Hindlimb muscle (tissue), 1 donor: ENCODE results near the gene NR2F1-AS1. TPM values are rescaled to one million over a fixed set of nuclear protein-coding genes. Genes with fewer than 3 reads are reported as not detected.
A peak's percentile ranks its signal among the peaks of the same experiment; 100 is the strongest.

Source experiments
- DNase-seq: peaks from one replicate; pipeline ENCODE4 v3.0.0-alpha.2; 2013
- polyA plus RNA-seq: library from polyadenylated mRNA; unstranded; fragments of 120-200 nt; gene quantifications from one replicate; pipeline ENCODE4 v1.2.1, GENCODE V29; 2013; ENCODE audit not compliant: insufficient read length

NR2F1-AS1 gene
- polyA plus RNA-seq: 2.7 TPM

DNA sequence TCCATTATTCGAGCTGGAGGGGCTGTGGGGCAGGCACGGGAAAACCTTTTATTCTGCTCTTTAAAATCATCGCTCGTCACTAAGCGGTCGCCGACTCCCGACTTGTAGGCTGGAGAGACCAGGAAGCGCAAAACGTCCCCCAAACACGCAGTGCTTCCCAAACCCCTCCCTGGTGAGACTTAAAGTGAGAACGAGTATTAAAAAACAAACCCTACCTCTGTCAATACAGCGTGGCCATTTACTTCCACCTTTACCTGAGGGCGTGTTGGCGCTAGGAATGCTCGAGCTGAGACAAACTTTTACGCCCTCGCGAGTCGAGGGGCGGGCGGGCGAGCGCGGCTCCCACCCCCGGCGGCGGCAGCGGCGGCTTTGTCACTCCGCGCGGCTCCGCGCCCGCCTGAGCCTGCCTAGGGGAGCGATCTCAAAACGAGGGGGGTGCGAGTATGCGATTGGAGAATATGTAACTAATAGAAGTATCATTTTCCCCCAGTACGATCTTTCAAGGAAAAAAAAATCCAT, at the start of gene NR2F1-AS1:
TSS of gene NR2F1-AS1 (minus strand) at position 293 of the 519 bp plus-strand sequence.
- no peak for DNase-seq

DNA sequence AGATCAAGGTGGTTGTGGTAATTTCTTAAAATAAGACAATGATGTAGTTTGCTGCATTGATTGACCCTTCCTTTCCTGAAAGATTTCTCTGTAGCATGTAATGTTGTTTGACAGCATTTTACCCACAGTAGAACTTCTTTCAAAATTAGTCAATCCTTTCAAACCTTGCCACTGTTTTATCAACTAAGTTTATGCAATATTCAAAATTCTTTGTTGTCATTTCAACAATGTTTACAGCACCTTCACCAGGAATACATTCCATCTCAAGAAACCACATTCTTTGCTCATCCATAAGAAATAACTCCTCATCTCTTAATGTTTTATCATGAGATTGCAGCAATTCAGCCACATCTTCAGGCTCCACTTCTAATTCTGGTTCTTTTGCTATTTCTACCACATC, 45.8 kb upstream of the NR2F1-AS1 start:
- DNase-seq: no peak

DNA sequence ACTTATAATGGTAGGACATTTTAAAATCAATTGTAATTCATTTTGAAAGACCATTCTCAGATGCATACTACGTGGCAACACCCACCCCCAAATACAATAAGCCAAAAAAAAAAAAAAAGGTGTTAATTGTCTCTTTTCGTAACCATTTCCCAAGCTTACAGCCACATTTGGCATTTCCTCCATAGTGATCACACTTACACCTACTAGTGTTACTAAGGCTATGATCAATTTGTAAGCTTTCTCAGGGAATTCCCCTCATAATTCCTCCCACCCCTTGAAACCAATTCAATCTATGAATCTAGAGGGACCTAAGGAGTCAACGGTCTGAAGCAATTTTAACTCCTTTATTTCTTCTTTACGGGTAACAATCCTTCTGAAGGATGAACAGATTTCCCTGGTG, 42.1 kb upstream of the NR2F1-AS1 start:
- no peak for DNase-seq

DNA sequence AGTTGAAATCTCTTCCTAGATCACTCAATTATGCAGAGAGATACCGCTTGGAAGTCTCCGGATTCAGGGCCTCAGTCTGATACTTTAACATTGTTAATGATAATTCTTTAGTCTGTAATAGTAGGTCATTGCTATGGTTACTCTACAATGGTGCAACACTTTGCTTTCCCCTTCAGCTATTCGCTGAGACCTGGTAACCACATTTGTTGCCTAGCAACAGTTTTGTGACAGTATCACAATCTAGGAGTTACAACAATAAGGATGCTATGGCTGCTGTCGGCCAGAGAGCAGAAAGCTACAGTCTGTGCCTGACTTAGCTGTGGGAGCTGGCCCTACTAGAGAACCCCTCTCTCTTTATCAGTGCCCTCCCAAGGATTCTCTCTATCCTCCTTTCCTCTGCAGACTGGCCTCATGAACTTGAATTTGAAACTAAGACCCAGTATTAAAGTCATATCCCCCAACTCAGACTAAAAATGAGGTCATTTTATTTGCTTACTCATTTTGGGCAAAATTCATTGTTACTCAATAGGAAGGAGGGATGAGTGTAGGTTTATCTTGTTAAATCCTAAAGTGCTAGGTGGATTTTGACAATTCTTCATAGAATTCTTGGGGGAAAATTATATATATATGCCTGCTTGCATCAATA, 41.3 kb upstream of the NR2F1-AS1 start:
- DNase-seq: no peak

DNA sequence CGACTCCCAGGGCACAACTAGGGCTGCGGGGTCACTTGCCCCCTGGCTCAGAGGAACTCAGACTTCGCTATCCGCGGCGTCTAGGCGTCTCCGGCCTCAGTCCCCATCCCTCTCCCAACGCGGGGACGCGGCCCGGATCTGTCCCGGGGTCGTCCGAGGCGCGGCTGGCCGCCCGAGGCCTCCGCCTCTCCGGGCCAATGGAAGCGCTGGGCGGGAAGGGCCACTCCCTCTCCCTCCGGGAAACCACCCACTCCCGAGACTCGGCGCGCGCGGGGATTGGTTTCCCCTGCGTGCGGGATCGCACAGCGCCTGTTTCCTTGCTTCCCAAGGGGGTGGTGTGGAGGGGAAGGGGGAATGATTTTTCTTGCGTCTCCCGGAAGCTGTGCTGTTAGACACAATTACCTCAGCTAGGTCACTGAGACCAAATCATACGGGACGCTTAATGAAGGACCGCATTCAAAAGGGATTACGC, 40.3 kb upstream of the NR2F1-AS1 start:
- peak; percentile 57 for DNase-seq

DNA sequence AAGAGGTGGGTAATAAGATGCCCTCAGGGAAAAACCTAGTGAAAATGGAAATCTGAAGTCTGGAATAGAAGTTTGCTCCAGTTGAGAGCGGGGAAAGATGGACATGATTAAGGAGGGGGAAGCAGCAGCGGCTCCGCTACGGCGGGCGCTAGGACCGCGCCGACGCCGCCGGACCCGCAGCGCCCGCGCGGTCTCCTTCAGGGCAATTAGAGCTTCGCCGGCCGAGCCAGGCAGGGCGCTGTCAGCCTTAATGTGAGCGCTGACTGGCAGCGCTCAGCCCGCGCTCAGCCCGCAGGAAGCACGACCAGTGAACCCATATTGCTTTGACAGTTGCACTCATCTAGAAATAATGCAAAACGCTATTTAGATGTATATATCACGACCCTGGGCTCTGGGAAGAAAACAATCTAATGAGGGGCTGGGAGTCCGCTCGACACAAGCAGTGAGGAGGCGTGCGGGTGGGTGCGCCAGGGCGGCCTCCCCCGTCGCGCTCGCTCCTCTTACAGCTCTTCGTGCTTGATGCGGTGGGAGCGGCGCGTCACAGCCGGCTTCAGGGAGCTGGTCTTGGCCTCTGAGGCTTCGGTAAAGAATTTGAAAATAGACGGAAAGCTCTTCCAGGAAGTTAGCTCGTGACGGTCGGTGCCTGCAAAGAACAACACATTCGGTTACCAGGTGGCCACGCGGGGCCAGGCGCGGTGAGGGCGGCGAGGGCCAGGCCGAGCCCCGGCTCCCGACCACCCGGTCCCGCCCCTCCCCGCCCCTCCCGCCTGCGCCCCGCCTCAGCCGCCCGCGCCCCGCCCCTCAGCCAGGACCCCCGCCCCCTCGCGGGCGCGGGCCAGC, 39.7 kb upstream of the NR2F1-AS1 start:
- peak; percentile 55 for DNase-seq

DNA sequence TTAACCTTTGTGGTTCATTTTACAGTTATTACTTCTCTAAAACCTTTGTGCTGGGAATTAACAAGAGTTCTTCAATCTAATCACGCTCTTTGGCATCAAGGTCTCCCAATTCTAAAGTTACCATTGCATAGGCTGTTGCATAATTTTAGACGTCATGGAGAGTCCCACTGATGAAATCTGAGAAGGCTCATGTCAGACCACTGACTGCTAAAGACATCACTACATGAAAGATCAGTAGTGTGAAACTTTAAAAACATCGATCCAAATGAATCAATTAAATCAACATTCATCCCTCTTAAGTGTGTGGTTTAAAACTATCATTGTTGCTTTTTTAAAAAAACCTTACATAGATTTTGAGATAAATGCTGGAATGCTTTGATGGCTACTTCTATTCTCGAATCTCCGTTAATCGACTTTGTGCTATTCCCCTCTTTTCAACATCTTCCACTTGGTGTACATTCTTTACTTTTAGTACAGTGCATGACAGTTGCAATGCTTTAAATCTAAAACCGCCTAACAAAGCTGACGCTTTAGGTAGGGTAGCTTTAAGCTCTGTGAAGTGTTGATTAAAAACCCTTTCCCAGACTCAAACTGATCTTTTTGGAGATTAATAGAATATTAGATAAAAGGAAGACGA, 35.6 kb upstream of the NR2F1-AS1 start:
- no peak for DNase-seq

DNA sequence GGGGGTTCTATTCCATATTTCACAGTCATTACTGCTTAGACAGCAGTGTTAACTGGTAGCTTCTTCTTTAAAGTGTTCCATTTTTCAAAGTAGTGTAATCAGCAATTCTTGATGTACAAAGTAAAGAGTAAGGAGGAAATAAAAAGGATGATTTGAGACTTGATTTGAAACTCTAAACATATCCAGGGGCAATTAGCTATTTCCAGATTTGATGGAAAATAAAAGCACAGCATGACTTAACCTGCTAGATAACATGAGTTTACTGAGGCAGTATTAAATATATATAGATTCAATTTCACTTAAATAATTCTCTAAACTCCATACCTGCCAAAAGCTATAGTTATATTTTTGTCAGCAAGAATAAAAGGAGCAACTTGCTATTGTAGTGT, 31.8 kb upstream of the NR2F1-AS1 start:
- DNase-seq: no peak

DNA sequence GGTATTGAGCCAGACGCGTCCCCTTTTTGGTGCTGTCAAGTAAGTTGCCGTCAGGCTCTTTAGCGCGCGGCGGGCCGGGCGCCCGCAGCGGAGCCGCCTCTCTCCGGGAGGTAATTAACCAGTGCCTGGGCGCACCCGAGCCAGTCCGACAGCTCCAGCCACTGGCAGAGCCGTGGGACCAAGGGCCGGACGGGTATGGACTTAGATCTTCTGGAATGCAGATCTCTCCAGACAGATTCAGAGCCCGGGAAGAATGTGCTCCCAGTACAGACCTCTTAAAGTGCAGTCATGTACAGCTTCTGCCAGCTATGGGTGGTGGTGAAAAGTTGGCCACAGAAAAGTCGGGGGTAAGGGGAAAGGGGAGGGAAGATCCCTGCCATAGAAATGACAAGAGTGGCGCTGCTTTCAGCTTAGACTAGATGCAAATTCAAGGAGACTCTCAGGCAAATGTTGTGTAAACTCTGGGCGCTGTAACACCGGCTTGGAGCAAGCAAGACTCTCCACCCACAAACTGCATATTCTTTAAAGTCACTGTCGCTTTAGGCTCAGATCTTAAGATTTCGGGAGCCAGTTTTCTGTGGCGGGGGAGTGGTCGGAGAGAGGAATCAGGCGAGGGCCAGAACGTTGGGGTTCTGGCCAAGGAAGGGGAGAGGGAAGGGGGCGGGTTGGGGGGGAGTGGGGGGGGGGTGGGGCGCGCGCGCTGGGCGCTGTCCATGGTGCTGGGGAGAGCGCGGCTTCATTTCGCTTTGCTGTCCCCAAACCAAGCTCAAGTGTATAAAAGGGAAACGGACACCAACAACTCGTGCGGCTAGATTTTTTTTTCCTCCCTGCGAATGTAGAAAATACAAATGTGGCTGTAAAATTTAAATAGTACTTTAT, 31.2 kb upstream of the NR2F1-AS1 start:
- peak; percentile 59 for DNase-seq

DNA sequence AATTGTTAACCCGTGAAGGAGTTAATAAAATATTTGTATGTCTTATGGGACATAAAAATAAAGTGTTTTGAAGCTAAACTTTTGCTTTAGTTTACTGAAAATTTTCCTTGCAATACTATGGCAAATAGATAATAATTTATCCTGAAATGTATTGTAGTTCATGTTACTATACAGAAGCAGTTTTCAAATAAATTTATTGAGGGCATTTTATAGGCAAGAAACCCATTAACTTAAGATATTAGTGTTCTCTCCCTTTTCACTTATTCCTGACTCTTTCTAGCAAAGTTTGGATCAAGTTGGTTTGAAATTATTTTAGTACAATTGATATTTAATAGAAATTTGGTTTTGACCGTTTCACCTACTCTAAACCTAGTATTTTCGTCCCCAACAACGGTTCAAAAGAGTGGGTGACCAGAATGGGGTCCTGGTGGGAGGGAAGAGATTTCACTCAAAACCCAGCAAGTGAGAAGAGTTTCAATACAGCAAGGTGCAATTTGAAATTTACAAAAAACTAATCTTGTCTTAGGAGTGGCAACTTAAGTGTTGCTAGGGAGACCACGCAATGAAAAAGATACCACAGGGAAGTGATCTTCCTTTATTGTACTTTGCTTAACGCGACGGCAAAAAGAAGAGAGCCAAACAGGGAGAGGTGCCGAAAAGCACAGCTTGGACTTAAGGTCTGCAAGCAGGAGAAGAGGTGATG, 30.4 kb upstream of the NR2F1-AS1 start:
- DNase-seq: no peak

DNA sequence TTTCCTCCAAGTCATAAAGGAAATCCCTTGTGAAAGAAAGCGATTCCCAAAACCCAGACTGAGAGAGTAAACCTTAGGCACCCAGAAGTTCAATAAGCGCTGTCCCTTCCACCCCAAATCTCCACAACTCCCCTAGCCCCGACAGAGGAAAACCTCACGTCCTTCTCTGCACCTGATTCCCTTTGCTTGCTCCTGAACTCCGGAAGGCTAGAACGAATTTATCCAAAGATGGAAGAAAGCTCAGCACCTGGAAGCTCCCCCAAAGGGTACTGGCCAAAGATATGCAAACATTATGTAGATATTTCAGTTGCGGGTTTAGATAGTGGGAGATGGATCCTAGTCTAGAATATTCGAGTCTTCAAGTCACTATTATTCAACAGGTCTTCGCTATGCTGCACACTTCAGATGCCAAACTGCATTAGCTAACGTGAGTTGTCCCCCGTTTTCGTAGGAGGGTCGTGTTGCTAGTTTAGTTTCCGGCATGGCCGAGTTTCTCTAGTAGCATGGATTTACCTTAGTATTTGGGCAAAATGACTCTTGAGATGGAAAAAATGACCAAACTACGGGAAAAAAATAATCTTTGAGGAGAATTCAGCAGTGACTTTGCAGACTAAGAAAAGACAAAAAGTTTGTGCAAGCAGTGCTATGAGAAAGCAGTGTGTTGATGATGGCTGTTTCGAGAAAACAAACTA, 29.7 kb upstream of the NR2F1-AS1 start:
- no peak for DNase-seq

DNA sequence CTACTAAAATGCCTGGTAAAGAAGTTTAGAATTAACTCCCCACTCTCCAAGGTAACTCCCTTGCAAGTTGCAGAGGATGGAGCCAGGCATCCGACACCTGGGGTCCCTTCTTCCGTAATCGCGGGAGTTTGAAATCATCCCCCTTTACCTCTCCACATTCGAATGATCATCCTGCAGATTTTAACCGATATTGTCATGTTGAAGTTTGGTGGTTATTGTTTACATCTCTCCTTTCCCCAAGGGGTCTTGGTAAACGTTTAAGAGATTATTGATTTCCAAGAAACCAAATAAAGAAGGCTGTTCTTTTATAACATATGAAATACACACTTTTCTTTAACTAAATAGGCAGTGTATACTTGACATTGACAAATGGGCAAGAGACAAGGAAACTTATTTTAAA, 28.7 kb upstream of the NR2F1-AS1 start:
- DNase-seq: no peak

DNA sequence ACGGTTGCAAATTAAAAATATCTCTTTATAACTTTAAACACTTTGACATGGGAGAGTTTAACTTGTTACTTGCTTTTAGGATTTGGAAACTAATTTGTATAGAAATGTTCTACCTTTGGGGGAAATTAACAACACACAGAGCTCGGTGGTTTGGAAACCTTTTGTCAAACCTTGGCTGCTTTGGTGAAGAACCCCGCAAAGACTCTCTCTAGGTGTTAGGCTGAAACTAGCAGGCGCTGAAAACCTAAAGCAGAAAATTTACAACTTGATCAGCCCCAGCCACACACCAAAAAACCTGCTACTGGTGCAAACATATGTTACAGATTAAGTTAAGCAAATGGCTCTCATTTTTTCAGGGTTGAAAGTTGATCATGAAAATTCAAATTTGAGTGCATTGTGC, 27.8 kb upstream of the NR2F1-AS1 start:
- DNase-seq: no peak

DNA sequence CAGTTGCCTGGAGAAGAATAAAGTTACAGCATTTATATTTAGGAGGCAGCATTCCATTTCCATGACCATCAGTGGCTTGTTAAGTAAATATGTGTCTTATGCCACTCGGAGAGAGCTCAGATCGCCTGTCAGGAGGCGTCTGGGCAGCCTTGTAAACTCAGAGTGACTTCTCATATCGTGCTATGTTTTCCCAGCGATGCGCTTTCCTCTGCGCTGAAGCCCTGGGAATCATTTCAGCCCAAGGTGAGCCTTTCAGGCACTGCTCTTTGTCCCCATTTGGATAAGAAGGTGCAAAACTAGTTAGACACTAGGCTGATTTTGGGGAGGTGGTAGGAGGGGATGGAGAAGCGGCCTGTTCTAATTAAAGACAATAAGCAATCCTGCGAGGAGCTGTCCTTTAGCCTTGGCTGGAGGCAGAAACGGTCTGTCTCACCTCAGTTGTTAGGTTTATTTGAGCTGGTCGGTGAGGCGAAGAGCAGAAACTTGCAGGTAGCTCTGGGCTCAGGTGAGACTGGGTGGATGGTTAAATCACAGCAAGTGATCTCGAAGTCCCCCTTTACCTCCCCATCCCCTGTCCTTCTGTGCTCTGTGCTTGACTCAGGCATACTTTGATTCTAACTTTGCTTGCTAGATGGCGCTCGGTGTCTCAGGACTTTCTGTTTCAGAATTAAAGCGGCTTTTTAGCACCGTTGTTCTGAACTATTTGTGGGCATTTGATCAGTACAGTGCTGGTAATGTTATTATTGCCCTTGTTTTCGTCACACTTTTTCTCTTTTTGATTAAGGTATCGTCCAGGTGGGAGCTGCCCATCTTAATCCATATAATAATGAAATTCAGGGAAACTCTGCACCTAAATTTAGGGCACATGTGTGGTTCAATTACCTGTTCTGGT, 26.6 kb upstream of the NR2F1-AS1 start:
- DNase-seq: no peak

DNA sequence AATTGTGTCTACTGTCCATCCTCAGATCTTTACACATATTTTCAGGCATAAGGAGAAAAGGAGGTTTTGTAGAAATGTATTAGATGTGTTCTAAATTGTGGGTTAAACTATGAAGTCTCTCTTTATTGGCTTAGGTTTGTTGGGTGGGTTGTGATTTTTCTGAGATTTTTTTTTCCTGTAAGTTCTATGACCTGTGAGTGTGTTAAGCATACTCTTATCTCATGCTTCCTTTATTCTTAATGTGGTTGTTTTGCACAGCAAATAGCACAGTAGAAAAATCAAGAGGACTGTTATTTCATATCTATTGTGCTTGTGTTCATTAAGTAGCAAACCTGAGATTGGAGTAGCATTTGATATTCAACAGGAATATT, 25.3 kb upstream of the NR2F1-AS1 start:
- no peak for DNase-seq

DNA sequence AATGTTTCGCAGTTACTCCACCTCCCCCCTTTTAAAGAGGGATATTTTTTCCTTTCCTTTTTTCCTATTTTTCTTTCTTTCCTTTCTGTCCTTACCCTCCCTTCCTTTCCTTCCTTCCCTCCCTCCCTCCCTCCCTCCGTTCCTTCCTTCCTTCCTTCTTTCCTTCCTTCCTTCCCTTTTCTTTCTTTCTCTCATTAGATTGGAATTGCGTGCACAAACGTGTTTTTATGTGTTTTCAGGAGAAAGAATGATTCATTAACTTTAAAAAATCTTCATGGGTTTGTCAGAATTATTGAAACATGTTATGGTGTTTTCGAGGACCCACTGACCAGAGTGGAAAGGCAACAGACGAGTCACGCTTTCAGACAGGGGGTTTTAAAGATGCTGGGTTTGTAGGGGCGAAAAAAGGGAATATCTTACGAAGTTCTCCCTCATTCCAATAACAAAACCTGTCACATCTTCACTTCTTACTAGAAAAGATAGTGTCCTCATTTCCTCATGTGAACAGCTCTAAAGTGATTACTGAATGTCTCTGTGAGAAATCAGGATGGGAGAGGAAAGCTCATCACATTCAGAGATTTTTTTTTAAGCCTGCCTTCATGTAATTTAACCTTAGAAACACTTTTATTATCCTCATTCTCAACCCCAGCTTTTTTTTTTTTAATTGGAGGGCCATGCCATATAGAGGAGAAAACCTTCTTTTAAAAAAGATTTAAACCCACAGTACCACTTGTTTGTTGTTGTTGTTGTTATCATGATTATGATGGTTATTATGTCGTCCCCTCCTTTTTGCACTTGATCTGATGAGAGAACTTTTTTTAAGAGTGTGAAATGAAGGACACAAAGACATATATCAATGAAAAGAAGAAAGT, 23.9 kb upstream of the NR2F1-AS1 start:
- DNase-seq: no peak

DNA sequence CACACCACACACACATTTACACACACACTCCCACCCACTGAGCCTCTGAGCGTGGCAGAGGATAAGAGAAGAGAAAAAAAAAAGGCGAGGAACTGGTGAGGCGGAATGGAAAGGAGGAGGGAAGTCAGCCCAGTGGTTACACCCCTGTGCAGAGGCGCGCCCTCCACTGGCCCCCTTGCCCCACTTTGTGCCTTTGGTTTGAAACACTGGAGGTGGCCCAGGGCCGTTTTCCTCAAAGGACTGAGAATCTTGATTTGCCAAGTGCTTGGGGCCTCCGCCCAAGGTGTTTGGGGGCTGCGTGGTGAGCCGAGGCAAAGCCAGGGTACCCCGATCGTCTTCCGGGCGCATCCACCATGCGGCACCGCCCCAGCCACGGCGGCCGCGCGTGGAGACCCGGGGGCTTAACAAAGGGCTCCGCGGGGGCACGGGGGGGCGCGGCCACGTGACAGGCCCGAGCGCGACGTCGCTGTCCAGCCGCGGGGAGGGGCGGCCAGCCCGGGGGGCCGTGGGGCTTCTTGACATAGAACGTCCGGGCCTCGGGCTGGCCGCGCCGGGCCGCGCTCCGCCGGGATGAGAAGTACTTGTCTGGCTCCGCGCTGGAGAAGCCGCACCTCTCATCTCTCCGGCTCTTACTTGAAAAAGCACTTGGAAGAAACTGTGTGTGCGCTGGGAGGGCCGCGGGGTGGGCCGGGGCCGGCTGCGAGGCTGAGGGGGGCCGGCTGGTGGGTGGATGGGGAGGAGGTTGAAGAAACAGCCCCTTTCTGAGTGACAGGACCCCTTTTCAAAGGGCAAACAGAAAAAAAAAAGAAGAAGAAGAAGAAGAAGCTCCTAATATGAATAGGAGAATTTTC, 23.0 kb upstream of the NR2F1-AS1 start:
- no peak for DNase-seq
